K562 (cell line): ENCODE measurements around the gene SOS1.

Experiments
- CCAR2 ChIP-seq: fragments of 200-400 bp; formaldehyde crosslinking; IDR thresholded peaks from 2 replicates; pipeline ENCODE4 v1.6.1; 2017; ENCODE audit warnings: mild to moderate bottlenecking, low read depth, low read length
- CHD2 ChIP-seq: IDR thresholded peaks from 2 replicates; pipeline ENCODE4 v1.6.1; 2011; ENCODE audit warnings: low read depth, low read length
- CTCF ChIP-seq, 3 experiments: IDR thresholded peaks in 2 of 3; conservative IDR thresholded peaks in 1 of 3; 2 replicates each; pipeline ENCODE4 v1.5.1; 2011 to 2012; ENCODE audit warnings: low read length in 3 of 3, mild to moderate bottlenecking in 3 of 3, control low read depth in 2 of 3, improper control_type of control experiment in 1 of 3, inconsistent platforms in 1 of 3, low read depth in 1 of 3, mixed read lengths in 1 of 3, moderate library complexity in 1 of 3; ENCODE audit not compliant: insufficient read depth in 2 of 3
- ELF2 ChIP-seq: fragments of 250-450 bp; sonication (Bioruptor Pico); IDR thresholded peaks from 2 replicates; pipeline ENCODE4 v1.5.0; 2021; ENCODE audit warnings: mild to moderate bottlenecking
- FOSL1 ChIP-seq: fragments of 200-800 bp; sonication (Bioruptor generic); conservative IDR thresholded peaks from 2 replicates; pipeline ENCODE4 v1.6.1; 2016; ENCODE audit warnings: missing genetic modification characterization, missing compliant biosample characterization
- SIN3B ChIP-seq: fragments of 450-650 bp; IDR thresholded peaks from 2 replicates; pipeline ENCODE4 v1.6.1; 2017; ENCODE audit warnings: low read depth, mild to moderate bottlenecking, moderate library complexity
- SP1 ChIP-seq: sonication (generic); formaldehyde crosslinking; IDR thresholded peaks from 2 replicates; pipeline ENCODE4 v1.8.1; 2022; ENCODE audit warnings: mild to moderate bottlenecking, missing genetic modification reagents
- SRSF1 ChIP-seq: fragments of 200-400 bp; formaldehyde crosslinking; IDR thresholded peaks from 2 replicates; pipeline ENCODE4 v1.6.1; 2017; ENCODE audit warnings: mild to moderate bottlenecking, low read depth, low read length, moderate library complexity
- TBP ChIP-seq: optimal IDR thresholded peaks from 2 replicates; pipeline ENCODE3; 2011; ENCODE audit warnings: low read depth, low read length, improper control_type of control experiment

DNA sequence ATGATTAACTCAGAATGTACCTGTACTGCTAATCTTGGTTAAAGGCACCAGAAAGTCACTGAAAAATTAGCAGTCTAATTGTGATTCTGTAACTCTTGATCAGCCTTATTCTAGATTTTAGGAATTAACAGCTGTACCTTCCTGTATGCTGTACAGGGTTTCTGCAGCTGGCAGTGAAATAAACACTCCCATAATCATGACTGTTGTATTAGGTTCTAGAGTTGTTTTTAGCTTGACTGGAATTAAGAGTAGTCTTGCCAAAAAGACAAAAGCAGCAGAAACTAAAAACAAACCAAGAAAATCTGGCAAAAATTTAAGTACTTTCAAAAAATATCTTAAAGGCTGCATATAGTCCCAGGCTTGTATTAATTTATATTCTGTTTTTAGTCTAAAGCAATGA lies 103.5 kb downstream of the SOS1 start:
- TF ChIP-seq TBP: no peak
- no peak for TF ChIP-seq CCAR2
- TF ChIP-seq CTCF (IDR thresholded peaks at IDR 0.05 in 2 of 3, conservative IDR thresholded peaks at IDR 0.05 in 1 of 3; ENCODE audit: insufficient read depth in 2 of 3, low read depth in 1 of 3, low read length in 3 of 3): no peak
- TF ChIP-seq SIN3B: no peak
- no peak for TF ChIP-seq ELF2 (CRISPR knock-in tag)
- TF ChIP-seq SP1: no peak
- TF ChIP-seq FOSL1: no peak
- TF ChIP-seq CHD2: no peak
- TF ChIP-seq SRSF1: no peak
